GM19239 (cell line): Measurements from ENCODE around the gene CASZ1.

ENCODE experiments used
- DNase-seq: peaks from one replicate; pipeline ENCODE4 v3.0.0; 2011; ENCODE audit warnings: low spot score; ENCODE audit not compliant: insufficient read length
- FAIRE-seq: peaks from 2 replicates; lab custom pipeline; 2011; peaks lifted over from hg19 to GRCh38; lab: Jason Lieb, UNC

CASZ1 gene

DNA sequence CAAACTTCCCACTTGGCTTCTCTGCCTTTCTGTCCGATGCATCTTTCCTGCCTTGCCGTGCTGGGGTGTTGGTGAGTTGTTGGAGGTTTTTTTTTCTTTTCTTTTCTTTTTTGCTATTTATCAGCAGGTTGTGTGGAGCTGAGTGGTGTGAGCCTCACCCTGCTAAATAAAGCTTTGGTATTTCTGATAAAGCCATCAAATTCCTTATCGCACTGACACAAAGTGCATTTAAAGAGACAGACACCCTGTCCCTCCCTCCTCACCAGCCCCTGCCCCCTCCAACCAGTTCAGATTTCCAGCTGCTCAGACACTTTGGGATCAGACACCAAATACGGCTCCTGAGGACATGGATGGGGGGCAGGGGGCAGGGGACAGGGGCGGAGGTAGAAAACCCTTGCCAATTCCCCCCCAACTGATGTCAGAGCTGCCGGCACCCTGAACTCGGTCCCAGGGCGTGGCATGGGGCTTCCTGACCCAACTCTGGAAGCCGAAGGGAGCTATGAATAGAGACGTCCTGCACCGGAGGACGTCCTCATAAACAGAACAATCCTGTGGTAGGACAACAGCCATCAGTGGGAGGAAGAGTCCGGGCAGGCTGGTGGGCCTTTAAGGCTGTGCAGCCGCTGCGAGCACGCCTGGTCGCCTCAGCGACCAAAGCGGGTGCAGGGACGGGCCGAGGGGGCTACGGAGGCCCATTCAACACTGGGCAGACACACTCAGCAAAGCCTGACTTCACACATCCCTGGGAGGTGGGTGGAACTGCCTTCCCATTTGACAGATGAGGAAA is 79.0 kb downstream of the CASZ1 start:
- DNase-seq: no peak

DNA sequence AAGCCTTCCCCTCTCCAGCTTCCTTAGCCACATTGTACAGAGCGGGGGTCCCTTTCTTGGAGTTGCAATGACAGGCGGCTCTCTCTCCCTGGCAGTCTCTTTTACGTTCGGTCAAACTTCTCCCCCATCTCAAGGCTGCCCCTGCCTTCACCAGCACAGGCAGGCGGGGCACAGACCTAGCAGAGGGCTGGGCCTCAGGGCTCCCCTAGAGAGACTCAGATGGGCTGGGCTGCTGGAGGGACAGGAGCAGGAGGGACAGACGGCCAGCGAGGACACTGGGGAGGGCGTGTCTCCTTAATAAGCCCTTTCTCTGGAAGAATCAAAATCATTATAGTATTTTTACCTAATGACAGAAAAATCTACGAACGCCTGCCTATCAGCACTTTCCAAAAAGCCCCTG is 79.6 kb downstream of the CASZ1 start:
- DNase-seq: no peak
- no peak for FAIRE-seq

More for the DNA sequence above, 79.0 kb downstream of the CASZ1 start:
- FAIRE-seq: no peak

DNA sequence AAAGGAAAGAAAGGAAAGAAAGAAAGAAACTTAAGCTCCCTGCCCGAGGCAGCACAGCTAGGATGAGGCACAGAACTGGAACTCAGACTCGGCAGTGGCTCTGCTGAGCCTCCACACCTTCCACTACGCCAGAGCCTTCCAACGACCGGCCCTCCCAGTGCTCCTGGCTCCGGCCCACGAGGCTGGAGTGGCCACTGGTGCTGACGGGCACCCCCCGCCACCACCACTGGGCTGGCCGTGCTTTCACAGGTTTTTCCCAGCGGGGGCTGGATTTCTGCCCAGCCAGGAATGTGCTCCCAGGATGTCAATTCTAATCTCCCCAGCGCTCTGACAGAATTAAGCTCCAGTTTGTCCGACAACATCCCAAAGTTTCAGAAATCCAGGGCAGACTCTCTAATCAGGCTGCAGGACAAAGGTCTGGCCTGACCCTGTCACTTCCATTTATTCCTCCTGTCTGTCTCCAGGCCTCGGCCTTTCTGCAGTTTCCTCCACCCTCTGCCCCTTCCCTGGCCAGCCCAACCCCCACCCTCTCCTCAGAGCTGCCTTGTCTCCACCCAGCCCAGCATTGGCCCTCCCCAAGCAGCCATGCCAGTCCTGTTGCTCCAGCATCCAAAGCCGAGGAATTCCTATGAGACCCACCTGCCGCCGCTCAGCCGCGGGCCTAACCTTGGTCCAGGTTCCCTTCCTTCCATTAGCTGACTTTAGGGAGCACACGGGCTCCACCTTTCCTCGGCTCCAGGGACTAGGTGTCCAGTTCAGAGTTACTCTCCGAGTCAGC is 81.9 kb downstream of the CASZ1 start:
- DNase-seq (no peak), FAIRE-seq (no peak)

DNA sequence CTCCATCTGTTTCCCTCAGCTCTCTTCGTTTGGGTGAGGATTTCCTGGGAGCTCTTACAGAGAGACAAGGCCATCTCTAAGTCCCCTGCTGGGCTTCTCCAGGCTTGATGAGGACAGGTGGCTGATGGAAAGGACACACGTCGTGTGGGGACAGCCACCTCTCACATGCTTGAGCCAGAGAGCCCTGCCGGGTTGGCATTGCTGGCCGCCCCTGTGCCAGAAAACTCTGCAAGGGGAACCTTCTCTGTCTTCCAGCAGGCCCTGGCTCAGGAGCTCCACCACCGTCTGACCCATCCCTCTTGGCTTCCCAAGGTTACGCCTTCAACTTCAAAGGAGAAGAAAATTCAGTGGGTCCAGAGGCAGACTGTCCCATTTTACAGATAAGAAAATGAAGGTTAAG is 82.8 kb downstream of the CASZ1 start:
- DNase-seq (no peak), FAIRE-seq (no peak)

DNA sequence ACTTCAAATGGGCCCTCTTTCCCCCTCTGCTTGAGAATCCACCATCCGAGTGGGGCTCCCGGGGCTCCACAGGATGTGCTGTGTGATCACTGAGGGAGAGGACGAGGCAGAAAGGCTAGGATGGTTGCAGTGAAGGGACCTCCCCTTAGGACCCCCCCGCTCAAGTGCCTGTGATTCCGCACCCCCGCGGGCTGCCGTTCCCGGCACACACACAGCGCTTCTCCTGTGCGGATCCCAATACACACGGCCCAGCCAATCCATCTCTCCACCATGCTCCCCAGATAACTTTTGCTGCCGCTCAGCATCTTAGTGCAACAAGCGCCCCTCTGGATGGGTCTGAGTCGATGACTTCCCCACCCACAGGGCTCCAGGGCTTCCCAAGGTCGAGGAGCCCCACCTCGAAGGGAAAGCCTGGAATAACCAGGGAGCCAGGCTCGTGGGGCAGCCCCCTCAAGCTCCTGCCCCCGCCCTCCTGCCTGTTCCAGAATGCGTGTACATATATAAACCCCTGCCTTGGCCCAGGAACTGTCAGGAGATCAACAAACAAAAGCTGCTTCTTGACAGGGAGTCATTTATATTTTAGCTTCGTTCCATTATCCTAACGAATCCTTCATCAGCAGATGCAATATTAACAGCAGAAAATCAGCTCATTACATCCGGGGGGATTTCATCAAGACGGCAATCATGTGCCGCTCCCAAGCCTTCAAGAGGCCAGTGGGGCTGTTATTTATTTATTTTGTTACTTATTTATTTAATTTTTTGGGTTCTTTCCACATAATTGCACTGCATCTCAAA is 83.7 kb downstream of the CASZ1 start:
- no peak for FAIRE-seq
- no peak for DNase-seq

DNA sequence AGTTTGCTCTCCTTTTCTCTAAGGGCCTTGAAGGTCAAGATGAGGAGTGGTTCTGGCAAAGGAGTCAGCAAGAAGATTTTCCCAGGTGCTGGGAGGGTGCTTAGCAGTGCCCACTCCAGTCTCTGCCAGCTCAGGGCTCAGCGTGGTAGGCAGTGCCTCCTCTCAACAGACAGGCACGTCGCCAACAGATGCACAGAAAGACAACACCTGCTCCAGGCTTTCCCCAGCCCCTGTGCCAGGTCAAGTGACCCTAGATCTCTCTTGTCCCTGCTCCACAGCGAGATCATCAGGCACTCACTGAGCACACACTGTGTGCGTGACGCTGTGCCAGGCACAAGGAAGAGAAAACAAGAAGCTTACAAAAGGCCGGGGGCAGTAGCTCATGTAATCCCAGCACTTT is 86.0 kb downstream of the CASZ1 start:
- DNase-seq (no peak), FAIRE-seq (no peak)

DNA sequence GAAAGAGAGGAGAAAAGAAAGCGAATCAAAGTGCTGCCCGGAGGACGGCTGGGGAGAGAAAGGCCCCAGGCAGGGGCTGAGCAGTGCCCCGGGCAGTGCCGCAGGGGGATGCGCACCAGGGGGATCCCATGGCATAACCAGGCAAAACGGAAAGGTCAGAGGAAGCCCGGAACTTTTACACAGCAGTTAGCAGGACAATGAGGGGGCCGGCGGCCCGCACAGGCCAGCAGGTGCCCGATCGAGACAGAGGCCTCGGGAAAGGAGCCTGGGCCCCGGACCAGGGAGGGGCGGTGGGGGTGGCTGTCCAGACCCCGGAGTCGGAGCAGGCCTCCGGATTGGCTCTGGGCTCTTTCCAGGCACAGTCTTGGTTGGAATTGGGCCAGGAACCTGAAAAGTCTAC is 86.8 kb downstream of the CASZ1 start:
- FAIRE-seq (no peak), DNase-seq (no peak)

DNA sequence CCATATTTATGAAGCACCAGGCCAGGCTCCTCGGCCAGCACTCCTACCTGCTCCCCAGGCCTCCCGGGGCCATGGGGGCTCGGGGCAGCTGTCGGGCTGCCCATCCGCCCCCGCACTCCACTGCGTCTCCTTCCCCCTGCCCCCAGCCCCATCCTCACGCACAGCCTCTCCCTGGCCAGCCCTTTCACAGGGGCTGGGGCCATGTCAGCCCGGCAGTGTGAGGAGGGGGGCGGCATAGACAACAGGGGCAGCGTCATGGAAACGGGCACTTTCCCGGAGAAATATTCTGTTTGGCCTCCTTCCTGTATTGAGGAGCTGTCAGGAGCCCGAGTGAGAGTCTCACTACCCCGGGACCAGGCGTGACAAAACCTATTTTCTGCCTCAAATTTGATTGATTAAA is 87.3 kb downstream of the CASZ1 start:
- FAIRE-seq (no peak), DNase-seq (no peak)

DNA sequence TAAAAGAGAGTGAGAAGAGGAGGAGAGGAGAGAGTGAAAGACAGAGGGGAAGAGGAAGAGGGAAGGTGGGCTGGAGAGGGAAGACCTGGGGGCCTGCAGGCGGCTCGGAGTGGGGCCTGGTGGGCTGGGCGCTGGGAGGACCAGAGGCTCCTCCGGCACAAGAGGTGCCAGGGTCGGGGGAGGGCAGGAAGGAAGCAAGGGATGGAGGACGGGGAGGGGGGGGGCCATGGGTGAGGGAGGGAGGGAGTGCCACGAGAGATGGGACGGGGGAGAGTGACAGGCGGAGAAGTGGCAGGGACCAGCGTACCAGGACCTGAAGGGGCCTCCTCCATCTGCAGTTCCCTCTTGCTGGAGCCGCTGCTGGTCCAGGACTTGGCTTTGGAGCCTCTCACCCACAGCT is 87.7 kb downstream of the CASZ1 start:
- FAIRE-seq (no peak), DNase-seq (no peak)

DNA sequence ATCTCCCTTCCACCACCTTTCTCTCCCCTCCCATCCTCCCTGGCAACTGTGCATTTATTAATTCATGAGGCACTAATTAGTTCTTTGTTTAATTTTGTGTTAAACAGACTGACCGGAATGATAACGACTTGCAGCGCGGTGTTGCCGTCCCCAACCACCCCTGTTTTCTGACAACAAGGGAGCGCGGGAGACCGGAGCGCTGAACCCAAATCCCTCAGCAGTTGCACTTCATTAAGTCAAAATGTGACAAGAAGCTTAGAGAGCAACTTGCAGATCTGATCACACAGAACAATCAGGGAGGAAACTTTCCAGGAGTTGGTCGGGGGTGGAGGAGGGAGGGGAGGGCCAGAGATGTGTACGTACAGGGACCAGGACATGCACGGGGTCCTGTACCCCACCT is 89.2 kb downstream of the CASZ1 start:
- FAIRE-seq (no peak), DNase-seq (no peak)

DNA sequence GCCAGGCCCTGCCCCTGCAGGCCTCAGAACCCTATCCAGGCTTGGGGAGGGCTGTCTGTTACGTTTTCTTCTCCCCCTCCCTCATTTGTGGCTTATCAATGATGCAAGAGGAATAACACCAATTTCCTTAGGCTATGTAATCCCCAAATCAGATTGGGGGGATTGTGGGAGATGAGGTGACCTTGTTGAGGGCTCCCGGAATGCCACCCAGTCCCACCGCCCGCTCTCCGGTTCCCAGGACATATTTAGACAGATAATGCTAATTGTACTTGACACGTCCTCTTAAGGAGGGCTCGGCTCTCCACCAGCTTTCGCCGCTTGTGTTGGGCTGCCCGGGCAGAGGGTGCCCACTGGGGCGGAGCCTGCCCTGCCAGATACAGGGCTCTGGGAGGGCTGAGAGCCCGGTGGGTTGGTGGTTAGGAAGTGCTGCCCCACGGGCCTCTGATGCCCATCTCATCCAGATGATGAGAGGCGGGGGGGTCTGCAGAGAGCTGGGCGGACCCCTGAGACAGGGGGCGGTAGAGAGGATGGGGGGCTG is 90.0 kb downstream of the CASZ1 start:
- no peak for FAIRE-seq

DNA sequence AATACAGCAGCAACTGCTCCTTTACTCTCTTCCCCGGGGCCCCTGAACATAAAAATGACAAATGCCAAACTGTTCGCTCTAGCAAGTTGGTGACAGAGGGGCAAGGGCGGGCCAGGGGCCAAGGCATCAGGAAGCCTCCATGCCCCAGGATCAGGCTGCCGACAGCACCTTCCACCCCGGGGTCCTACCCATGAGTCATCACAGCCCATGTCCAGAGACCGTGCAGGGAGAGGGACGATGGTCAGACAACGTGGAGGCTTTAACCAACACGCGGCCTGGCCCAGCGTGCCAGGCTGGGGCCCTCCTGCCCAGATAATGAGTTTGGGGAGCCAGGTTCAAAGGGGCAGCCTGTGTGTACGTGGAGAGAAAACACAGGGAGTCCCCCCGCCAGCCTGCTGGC is 90.5 kb downstream of the CASZ1 start:
- DNase-seq (no peak), FAIRE-seq (no peak)

More for the DNA sequence above, 90.0 kb downstream of the CASZ1 start:
- no peak for DNase-seq

DNA sequence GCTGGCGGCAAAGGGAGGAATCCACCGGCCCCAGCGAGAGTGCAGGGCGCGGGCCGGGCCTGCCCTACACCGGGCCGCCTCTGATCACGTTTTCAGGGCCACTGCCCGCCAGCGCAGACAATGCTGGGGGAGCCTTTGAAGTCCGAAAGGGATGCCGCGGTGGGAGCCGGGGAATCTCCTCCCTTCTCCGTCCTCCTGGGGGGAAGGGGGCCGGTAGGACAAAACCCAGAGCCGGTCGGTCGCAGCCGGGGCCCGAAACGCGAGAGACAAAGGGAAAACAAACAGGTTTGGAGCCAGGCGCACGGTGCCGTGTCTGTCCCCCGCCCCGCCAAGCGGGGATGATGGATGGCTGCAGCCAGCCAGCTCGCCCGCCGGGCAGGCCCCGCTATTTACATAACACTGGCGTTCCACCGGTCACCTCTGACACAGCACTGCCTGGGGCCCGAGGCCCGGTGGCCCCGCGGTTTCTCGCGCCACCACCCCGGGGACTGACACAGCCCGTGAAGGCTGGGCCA is 92.0 kb downstream of the CASZ1 start:
- FAIRE-seq: no peak
- DNase-seq: no peak

DNA sequence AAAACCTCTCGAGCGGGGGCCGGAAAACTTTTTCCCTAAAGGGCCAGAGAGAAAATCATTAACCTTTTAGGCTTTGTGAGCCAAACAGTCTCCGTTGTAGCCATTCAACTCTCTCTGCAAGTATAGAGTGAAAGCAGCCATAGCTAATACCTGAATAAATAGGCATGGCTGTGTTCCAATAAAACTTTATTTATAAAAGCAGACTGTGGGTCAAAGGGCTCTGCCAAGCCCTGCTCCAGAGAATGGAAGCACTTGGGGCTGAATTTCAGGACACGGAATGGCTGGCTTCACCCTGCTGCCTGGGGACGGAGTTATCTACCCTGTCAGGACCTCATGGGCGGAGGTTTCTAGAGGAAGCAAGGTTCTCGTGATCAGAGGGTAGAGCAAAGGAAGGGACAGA is 92.7 kb downstream of the CASZ1 start:
- FAIRE-seq (no peak), DNase-seq (no peak)

DNA sequence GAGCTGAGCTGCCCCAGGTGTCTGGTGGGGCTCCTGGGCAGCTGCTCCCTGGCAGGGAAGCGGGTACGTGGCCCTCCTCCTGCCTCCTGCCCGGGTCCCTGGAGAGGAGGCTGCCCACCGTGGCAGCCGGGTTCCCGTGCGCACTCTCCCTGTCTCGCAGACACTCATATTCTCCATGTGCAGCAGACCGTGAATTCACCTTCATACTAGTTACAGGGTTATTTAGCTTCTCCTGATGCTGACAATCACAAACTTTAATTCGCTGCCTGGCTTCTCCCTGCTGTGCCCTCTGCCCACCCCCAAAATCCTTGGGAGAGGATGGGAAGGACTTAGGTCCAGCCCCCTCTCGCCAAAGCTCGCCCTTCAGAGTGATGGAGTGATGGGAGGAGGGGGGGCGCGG is 95.3 kb downstream of the CASZ1 start:
- DNase-seq (no peak), FAIRE-seq (no peak)

DNA sequence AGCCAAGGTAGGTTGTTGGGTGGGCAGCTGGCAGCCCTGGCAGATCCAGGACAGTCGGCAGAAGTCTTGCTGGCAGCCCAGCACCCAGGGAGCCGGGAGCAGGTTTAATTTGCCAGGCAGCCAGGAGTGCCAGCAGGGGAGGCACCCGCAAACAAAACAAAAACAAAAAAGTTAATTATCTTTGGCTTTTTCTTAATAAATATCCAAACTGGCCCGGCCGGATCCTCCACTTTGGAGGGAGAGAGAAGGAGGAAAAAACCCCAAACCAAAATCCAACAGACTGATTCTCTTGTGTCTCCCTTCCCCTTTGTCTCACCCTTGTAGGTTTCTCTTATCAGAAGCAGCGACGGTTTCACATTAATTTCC is 97.0 kb downstream of the CASZ1 start:
- no peak for FAIRE-seq

DNA sequence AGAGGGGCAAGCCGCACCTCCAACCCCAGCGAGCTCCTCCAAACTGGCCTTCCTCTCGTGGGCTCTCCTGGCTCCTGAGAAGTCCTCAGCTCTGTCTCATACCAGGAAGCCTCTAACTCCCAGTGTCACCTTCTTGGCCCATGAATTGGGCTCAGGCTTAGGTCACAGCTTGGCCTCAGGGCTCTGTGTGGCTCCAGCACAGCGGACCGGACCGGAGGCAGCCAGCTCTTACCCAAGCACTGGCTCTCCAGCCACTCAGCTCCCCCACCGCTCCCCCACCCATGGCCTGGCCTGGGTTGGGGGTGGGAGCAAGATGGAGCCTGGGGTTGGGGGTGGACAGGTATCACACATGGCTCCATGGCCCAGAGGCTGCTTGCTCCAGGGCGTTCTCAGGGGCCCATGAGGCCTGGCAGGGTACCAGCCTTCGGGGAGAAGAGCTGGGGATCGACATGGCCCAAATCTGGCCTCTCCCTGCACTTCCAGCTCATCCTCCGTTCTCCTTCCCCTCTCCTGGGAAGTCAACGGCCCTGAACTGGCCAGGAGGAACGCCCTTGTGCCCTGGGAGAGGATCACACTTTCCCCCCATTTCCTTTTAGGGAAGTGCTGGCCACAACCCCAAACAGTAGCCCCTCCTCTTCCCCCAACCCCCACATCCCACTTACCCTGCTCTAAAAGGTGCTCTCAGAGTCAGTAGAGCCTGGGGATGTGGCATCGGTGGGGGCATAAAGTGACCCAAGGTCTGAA is 97.5 kb downstream of the CASZ1 start:
- FAIRE-seq (no peak), DNase-seq (no peak)

More for the DNA sequence above, 97.0 kb downstream of the CASZ1 start:
- no peak for DNase-seq

DNA sequence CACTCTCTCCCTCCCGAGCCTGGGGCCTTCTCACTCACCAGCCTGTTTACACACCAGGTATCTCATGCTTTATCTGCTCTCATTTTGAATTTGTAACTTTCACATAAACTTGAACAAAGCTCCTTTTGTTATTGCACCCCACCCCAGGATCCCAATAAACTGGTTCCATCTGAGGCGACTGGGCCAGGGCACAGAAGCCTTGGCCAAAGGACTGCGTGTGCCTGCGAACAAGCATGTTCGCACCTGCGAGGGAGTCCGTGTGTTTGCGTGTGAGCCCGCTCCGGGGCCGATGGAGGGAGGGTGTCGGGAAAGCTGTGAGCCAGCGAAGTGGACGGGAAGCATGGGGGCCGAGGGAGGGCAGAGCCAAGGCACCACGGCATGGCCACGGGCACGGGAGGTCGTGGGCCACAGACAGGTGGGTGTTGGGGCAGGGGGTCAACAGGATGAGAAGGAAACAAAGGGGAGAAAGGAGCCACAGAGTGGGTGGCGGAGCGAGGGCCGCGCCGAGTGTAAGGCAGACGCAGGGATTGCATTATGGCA is 98.8 kb downstream of the CASZ1 start:
- DNase-seq (no peak), FAIRE-seq (no peak)

DNA sequence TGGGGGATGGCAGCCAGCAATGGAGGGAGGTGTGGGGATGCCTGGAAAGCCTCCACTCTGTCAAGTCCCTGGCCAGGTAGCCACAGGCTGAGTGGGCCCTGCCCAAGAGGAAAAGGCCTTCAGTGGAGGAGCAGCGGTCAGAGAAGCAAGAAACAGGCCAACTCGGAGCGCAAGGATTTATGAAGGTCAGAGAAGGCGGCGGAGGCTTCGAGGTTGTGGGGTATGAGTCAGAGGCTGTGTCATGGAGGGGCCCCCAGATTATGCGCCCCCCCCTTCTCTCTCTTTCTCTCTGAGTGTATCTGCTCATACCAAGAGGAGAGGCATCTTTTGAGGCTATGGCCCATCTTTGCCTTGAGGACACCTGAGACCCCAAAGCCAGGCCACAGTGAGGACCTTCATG is 99.5 kb downstream of the CASZ1 start:
- DNase-seq (no peak), FAIRE-seq (no peak)
